ENCODE results near the gene HSPA4.
"Not testable (repeated sequence)": the region's sequence is repeated elsewhere in the genome, so short reads cannot be mapped to it uniquely, and the experiment has no call there.

HSPA4 gene

DNA sequence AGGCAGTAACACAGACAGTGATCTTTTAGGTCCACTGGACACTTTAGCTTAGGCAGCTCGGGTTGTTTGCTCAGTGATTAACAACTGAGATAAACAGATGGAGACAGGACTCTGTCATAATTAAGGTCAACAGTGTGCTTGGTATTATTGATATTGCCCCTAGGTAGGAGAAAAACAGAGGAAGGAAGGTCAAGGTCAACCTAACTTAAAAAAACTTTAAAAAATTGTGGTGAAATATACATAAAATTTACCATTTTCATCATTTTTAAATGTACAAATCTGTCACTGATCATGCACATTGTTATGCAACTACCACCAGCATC, 2.1 kb upstream of the HSPA4 start:
- no peak for FAIRE-seq
- no peak for DNase-seq (ENCODE audit: insufficient read length, low spot score)

GRCh38 chr5:133050521-133050920, 1.3 kb upstream of the HSPA4 start:
- DNase-seq (ENCODE audit: insufficient read length, low spot score) = no peak

DNA sequence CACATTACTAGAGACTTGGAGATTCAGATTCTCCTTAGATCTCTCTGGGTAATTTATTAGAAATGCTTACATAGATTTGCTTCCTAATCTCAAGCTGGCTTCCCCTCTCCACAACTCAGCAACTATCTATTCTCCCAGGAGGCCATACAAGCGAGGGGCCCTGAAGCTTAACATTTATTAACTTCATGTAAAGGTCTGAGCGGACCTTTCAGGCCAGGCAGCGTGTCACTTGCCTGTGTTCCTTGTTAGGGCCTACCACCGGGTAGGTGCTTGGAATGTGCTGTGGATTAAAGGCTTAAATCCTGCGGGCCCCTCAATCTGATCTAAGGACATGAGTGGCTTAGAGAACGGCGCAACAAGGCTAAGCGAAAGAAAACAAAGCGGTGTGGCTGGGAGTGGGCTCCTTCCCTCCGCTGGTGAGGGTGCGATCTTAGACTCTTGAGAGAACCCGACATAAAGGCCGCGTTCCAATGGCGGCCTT, 712 bp upstream of the HSPA4 start:
- FAIRE-seq = peak; percentile 4
- no peak for DNase-seq (ENCODE audit: insufficient read length, low spot score)

More at GRCh38 chr5:133050521-133050920, 1.3 kb upstream of the HSPA4 start:
- FAIRE-seq = peak; percentile 79

- FAIRE-seq (peak; percentile 18), DNase-seq (ENCODE audit: insufficient read length, low spot score) (peak; percentile 41)
These were observed 733 bp downstream of the HSPA4 start for GRCh38 chr5:133052317-133053175.

- FAIRE-seq (no peak), DNase-seq (ENCODE audit: insufficient read length, low spot score) (no peak)
These were observed 1.6 kb downstream of the HSPA4 start for GRCh38 chr5:133053448-133053847.

DNA sequence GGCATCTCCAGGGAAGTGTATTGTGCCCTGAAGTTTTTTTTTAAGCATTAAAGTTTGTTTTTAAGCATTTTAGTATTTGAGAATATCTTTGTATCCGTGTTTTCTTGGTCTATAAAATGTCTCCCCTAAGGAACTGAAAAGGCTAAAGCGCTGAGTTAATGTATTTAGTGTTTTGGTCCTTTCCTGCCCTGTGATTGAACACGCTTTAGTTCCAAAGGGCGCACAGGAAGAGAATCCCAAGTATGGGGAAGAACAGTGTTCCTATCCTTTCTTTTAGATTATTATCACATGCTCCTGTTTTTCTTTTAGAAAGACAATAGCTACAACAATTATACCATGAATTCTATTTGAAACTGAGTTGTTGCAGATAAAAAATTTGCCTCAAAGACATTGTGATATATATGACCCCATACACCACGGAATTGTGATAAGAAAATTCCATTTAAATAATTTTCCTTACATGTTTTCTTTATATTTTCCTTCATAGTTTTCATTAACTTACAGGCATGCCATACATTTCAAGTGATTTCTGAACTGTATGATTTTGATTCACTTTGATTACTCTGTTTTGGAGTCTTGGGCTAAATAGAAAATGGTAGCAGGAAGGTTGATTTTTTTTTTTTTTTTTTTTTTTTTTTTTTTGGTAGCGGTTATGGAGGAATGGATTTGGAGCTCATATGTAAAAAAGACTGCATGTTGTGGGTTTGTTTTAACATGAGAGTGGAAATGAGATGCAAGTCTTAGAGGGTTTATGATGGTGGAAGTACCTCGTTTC, 3.1 kb downstream of the HSPA4 start:
- DNase-seq (ENCODE audit: insufficient read length, low spot score) (no peak), FAIRE-seq (no peak)

DNA sequence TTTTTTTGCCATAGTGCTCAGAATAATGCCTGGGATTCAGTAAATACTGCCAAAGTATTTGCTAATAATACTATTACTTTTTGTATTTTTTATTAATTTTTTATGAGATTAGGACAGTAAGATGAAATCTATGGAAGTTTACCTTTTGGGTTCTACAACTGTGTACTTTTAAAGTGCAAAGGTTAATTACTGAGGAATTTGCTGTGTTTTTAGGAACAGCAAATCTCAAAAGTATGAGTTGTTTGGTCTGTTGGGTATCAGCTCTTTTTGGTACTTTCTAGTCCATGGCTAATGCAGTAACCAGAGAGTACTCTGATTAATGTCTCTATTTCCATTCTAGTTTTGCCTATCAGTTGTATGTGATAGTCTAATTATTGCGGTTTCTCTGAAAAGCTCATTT, 5.1 kb downstream of the HSPA4 start:
- DNase-seq (ENCODE audit: insufficient read length, low spot score) (no peak), FAIRE-seq (no peak)

- DNase-seq (ENCODE audit: insufficient read length, low spot score) (no peak), FAIRE-seq (no peak)
These were observed 7.8 kb downstream of the HSPA4 start for GRCh38 chr5:133059621-133060020.

DNA sequence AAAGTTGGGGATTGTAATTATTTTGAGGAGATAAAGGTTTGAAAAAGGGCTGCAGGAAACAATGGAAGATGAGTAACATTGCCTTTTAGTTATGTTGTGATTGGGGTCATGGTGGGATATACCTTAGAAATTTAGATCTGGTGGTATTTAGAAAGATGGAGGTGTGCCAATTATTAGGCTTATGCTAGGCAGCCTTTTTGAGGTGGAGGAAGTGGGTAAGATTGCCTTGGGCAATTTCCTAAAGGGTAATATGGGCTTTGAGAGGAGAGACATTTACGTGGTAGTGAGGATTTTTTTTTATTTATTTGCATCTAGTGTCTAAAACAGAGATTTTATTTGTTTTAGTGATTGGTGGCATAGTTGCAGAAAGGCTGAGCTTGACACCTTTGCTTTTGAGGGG, 10.5 kb downstream of the HSPA4 start:
- DNase-seq (ENCODE audit: insufficient read length, low spot score) (no peak), FAIRE-seq (no peak)

- FAIRE-seq (no peak), DNase-seq (ENCODE audit: insufficient read length, low spot score) (no peak)
These were observed 12.2 kb downstream of the HSPA4 start for GRCh38 chr5:133063965-133064364.

- DNase-seq (ENCODE audit: insufficient read length, low spot score) (no peak), FAIRE-seq (peak; percentile 11)
These were observed 13.7 kb downstream of the HSPA4 start for GRCh38 chr5:133065471-133065870.

DNA sequence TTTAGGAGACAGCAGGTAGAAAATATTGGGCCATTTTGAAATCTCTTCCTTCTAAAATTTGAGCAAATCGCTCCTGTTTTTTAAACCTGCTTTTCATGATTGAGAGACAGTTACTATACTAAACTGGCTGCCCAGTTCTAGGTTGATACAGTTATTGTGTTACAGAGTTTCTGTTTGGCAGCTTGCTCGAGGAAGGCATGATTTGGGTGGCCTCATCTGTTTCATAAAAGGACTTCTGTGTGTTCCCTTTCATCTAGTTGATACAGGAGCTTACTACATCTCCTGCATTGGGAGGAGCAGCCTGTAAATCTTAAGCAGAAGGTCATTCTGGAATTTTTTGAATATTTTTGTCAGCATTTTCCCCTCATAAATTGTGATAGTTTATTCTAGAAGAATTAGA, 14.2 kb downstream of the HSPA4 start:
- DNase-seq (ENCODE audit: insufficient read length, low spot score) = no peak
- FAIRE-seq = no peak

GRCh38 chr5:133072021-133072420, 20.2 kb downstream of the HSPA4 start:
- DNase-seq (ENCODE audit: insufficient read length, low spot score) = no peak
- FAIRE-seq = no peak

GRCh38 chr5:133075572-133076536, 24.0 kb downstream of the HSPA4 start:
- no peak for FAIRE-seq

GRCh38 chr5:133079048-133079447, 27.2 kb downstream of the HSPA4 start:
- DNase-seq (ENCODE audit: insufficient read length, low spot score) = no peak
- FAIRE-seq = no peak

More at GRCh38 chr5:133075572-133076536, 24.0 kb downstream of the HSPA4 start:
- no peak for DNase-seq (ENCODE audit: insufficient read length, low spot score)

- no peak for DNase-seq (ENCODE audit: insufficient read length, low spot score)
- FAIRE-seq = no peak
These were observed 29.2 kb downstream of the HSPA4 start for GRCh38 chr5:133081036-133081435.

- DNase-seq (ENCODE audit: insufficient read length, low spot score) (no peak), FAIRE-seq (no peak)
These were observed 29.9 kb downstream of the HSPA4 start for GRCh38 chr5:133081703-133082102.

- no peak for DNase-seq (ENCODE audit: insufficient read length, low spot score)
- FAIRE-seq = no peak
These were observed 30.3 kb downstream of the HSPA4 start for GRCh38 chr5:133082128-133082527.

GRCh38 chr5:133083901-133084300, 32.1 kb downstream of the HSPA4 start:
- no peak for DNase-seq (ENCODE audit: insufficient read length, low spot score)
- FAIRE-seq = no peak

DNA sequence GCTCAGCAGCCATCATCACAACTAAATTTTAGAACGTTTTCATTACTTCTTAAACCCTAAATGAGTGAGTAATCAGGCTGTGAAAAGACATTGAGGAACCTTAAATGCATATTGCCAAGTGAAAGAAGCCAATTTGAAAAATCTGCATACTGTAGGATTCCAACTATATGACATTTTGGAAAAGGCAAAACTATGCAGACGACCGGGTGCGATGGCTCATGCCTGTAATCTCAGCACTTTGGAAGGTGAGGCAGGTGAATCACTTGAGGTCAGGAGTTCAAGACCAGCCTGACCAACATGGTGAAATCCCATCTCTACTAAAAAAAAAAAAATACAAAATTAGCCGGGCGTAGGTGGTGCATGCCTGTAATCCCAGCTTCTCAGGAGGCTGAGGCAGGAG, 33.4 kb downstream of the HSPA4 start:
- DNase-seq (ENCODE audit: insufficient read length, low spot score); FAIRE-seq: not testable (repeated sequence)
